HUES48 (cell line): ENCODE measurements around the gene ASCC2.

Experiments
- H3K27ac ChIP-seq: one replicate; pipeline ENCODE4 v1.7.0; 2013; ENCODE audit warnings: low read depth, low read length, inconsistent platforms
- H3K27me3 ChIP-seq: 2 replicates; pipeline ENCODE4 v1.6.1; 2013; ENCODE audit warnings: mild to moderate bottlenecking, low read length; ENCODE audit not compliant: control insufficient read depth, insufficient read depth
- H3K36me3 ChIP-seq: 2 replicates; pipeline ENCODE4 v1.6.1; 2013; ENCODE audit warnings: low read length; ENCODE audit not compliant: control insufficient read depth, insufficient read depth
- H3K4me1 ChIP-seq: 2 replicates; pipeline ENCODE4 v1.6.1; 2013; ENCODE audit warnings: mild to moderate bottlenecking, low read length; ENCODE audit not compliant: control insufficient read depth, insufficient read depth
- H3K4me3 ChIP-seq: 2 replicates; pipeline ENCODE4 v1.5.1; 2013; ENCODE audit warnings: mild to moderate bottlenecking, low read depth, low read length
- H3K9ac ChIP-seq: 2 replicates; pipeline ENCODE4 v1.6.1; 2013; ENCODE audit warnings: mild to moderate bottlenecking, low read depth, low read length, moderate library complexity
- H3K9me3 ChIP-seq: 2 replicates; pipeline ENCODE4 v1.6.1; 2013; ENCODE audit warnings: low read length; ENCODE audit not compliant: control insufficient read depth, insufficient read depth

Gene ASCC2

DNA sequence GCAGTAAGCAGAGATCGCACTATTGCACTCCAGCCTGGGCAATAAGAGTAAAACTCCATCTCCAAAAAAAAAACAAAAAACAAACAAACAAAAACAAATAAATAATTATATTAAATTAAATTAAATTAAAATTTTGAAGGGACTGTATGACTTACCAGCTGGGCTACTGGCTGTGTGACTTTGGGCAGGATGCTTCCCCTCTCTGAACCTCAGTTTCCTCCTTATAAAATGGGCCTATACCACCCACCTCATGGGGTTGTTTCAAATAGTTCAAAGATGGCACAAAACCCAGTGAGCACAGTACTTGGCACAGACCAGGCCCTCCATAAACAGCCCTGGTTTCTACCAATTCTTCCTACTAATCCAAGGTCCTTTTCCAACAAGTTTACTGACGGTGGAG lies 34.9 kb downstream of the ASCC2 start:
- H3K4me3 ChIP-seq = no peak overlapping the region
- no peaks in the 10 kb centered on the region for H3K4me1 ChIP-seq
- no peaks in the 10 kb centered on the region for H3K27me3 ChIP-seq
- no peak overlapping the region for H3K9ac ChIP-seq
- H3K27ac ChIP-seq = no peak overlapping the region
- H3K9me3 ChIP-seq = no peaks in the 10 kb centered on the region
- H3K36me3 ChIP-seq = peaks cover 88% of the 10 kb centered on the region

DNA sequence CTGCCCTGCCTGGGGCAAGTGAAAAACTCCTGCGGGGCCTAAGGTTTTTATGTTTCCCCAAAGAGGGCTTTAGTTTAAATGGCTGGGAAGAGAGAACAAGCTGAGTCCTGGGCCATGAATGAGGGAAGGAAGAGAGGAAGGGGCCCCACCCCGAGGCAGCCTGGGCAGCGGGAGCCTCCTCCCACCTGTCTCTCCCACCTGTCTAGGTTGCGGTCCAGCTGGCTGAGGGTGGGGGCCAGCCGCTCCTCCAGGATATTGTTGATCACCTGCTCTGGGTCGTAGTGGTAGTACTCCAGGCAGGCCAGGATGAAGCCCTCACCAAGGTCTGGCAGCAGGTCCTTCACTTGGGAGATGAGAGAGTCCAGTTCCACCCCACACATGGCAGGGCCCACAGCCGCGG lies 36.3 kb downstream of the ASCC2 start:
- Histone ChIP-seq H3K9me3 (no peaks in the 10 kb centered on the region), H3K9ac (no peak overlapping the region), H3K4me1 (no peaks in the 10 kb centered on the region), H3K36me3 (peaks cover 85% of the 10 kb centered on the region), H3K27ac (no peak overlapping the region), H3K27me3 (no peaks in the 10 kb centered on the region), H3K4me3 (no peak overlapping the region)

DNA sequence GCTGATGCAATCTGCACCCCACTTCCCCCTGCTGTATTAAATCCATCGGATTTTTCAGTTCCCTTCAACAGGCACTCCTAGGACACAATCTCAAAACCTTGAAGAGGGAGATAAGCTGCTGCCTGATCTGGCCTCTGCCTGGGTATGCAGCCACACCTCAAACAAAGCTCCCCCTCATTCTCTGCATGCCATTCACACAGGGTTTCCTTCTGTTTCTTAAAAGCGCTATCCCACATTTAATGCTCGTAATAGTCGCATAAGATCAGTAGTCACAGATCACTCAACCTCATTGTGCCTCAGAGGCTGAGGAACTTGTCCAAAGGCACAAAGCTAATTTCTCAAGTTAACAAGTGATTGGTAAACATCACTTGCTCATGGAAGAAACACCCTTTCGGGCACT lies 36.9 kb downstream of the ASCC2 start:
- Histone ChIP-seq H3K9me3 (no peaks in the 10 kb centered on the region), H3K27ac (no peak overlapping the region), H3K27me3 (no peaks in the 10 kb centered on the region), H3K36me3 (peaks cover 85% of the 10 kb centered on the region), H3K4me1 (no peaks in the 10 kb centered on the region), H3K9ac (no peak overlapping the region), H3K4me3 (no peak overlapping the region)

DNA sequence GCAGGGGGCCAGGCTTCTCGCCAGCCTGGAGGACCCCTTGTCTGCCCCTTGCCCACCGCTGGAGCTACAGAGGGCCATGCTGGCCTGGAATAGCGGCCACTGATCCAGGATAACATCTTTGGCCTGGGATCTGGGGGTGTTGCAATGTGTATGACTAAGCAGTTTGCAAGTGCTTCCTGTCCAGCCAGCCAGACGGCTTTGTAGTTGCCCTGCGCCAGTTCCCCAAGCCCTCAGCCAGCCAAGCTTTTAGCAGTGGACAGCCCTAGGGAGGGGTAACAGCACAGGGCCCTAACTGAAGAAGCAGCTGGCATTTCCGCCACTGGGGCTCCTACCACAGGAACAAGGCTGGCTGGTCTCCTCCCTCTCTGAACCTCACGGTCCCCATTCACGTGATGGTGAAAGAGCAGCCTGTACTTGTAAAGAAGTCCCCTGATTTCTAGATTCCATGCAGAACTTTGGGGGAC lies 38.8 kb downstream of the ASCC2 start:
- no peaks in the 10 kb centered on the region for H3K4me1 ChIP-seq
- peaks cover 70% of the 10 kb centered on the region for H3K36me3 ChIP-seq
- no peaks in the 10 kb centered on the region for H3K27me3 ChIP-seq
- H3K9ac ChIP-seq = no peak overlapping the region
- no peaks in the 10 kb centered on the region for H3K9me3 ChIP-seq
- H3K27ac ChIP-seq = no peak overlapping the region
- no peak overlapping the region for H3K4me3 ChIP-seq

DNA sequence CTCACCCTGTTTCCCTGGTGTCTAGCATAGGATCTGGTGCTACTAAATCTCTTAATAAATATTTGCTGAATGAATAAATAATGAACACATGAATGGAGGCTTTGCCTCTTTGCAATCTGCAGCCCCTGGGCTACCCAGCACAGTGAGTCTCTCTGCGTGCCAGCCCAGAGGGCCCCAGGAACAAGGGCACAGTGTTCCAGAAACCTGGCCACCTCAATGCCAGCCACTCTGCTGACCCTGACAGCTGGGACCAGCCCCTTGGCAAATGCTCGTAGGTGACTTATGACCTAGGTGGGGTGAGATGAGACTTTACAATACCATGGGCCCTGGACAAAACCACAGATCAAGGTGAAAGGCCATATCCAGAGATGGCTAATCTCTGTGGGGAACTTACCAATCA lies 39.3 kb downstream of the ASCC2 start:
- H3K9ac ChIP-seq = no peak overlapping the region
- no peak overlapping the region for H3K4me3 ChIP-seq
- no peaks in the 10 kb centered on the region for H3K9me3 ChIP-seq
- no peaks in the 10 kb centered on the region for H3K27me3 ChIP-seq
- peaks cover 66% of the 10 kb centered on the region for H3K36me3 ChIP-seq
- H3K27ac ChIP-seq = no peak overlapping the region
- no peaks in the 10 kb centered on the region for H3K4me1 ChIP-seq

DNA sequence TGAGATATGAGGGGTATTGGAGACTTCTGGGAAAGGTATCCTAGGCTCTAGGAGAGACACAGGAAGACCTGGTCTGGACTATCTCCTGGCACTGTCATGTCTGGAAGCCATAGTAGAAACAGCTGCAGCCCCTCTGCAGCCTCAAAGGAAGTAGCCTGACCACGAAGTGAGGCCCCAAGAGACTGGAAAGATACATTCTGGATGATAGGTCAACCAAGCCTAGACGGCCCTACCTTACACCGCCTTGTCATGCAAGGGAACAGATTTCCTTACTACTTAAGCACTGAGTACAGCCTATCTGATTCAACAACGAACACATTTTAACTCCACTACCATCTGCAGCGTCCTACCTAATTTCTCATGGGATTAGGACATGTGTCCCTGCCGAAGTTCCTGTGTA lies 39.8 kb downstream of the ASCC2 start:
- H3K9me3 ChIP-seq = no peaks in the 10 kb centered on the region
- H3K9ac ChIP-seq = no peak overlapping the region
- no peak overlapping the region for H3K4me3 ChIP-seq
- H3K27ac ChIP-seq = no peak overlapping the region
- H3K36me3 ChIP-seq = peaks cover 65% of the 10 kb centered on the region
- H3K27me3 ChIP-seq = no peaks in the 10 kb centered on the region
- H3K4me1 ChIP-seq = no peaks in the 10 kb centered on the region

DNA sequence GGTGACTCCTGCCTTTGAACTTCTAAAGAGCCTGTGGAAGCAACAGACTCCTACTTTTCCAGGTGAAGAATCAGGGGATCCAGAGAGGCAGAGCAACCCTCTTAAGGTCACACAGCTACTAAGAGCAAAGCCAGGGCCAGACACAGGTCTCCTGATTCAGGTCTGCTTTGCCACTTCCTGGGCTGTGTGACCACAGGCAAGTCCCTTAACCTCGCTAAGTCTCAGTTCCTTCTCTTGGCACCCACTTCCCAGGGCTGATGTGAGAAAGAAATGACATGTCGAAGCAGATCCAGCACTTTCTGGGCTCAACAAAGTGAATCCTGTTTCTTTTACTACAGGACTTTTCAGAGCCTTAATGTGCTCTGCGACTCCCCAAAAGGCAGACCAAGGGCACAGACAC lies 40.7 kb downstream of the ASCC2 start:
- H3K9ac ChIP-seq = no peak overlapping the region
- no peaks in the 10 kb centered on the region for H3K27me3 ChIP-seq
- no peaks in the 10 kb centered on the region for H3K4me1 ChIP-seq
- no peaks in the 10 kb centered on the region for H3K9me3 ChIP-seq
- H3K36me3 ChIP-seq = peaks cover 72% of the 10 kb centered on the region
- H3K27ac ChIP-seq = no peak overlapping the region
- no peak overlapping the region for H3K4me3 ChIP-seq

DNA sequence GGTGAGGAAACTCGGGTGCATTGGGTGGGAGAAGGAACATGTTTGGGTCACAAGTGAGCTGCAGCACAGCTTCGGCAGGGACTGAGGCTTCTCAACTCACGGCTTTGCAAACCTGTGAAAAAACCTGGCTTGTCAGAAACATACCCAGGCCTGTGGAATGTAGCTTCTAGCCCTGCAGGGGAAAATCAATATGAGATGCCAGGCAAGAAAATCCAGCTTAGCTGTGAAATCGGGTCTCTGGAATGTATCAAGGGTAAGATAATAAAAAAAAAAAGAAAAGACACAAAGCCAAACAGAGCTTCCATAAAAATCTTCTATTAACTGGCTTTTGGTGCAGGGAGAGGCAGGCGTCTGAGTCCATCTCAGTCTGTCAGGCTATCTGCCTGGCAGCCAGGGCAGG lies 42.4 kb downstream of the ASCC2 start:
- no peaks in the 10 kb centered on the region for H3K4me1 ChIP-seq
- H3K27ac ChIP-seq = no peak overlapping the region
- no peak overlapping the region for H3K9ac ChIP-seq
- no peaks in the 10 kb centered on the region for H3K27me3 ChIP-seq
- no peaks in the 10 kb centered on the region for H3K9me3 ChIP-seq
- H3K4me3 ChIP-seq = no peak overlapping the region
- H3K36me3 ChIP-seq = peaks cover 69% of the 10 kb centered on the region

DNA sequence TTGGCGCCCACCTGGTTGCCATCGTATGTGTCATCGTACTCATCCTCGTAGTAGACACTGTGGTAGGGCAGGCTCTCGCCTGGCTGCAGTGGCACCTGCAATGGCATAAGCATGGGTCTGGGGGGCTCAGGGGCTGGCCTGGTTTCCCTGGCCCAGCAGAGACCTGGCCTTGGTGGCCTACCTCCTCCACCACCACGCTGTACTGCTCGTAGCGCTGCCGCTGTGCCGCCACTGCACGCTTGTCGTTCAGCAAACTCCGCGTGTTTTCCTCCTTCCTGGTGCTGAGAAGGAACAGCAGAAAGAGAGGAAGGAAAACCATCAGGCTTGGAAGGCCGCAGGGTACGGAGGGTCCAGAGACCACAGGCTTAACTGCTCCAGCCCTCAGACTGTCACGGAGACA lies 44.7 kb downstream of the ASCC2 start:
- Histone ChIP-seq H3K27ac (no peak overlapping the region), H3K4me1 (no peaks in the 10 kb centered on the region), H3K36me3 (peaks cover 70% of the 10 kb centered on the region)

DNA sequence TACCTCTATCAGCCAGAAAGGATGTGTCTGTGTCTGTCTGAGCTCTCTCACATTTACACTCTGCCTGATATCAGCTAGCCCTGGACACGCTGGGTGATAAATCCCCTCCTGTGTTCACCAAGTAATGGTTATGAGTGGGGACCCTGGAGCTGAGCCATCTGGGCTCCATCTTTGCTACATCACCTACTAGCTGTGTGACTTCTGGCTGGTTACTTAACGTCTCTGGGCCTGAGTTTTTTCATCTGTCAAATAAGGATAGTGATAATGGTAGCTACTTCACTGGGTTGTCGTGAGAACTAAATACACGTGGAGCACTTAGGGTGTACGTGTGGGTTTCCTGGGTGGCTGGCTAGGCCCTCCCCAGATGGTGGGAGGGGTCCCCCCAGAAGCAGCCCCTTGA lies 48.0 kb downstream of the ASCC2 start:
- Histone ChIP-seq H3K27ac (no peak overlapping the region), H3K9me3 (no peaks in the 10 kb centered on the region), H3K27me3 (no peaks in the 10 kb centered on the region), H3K4me3 (no peak overlapping the region), H3K36me3 (peaks cover 57% of the 10 kb centered on the region), H3K9ac (no peak overlapping the region), H3K4me1 (0 out of 2 replicates have a peak, but pooled peaks cover under 1% of the 10 kb centered on the region)

More for the DNA sequence above, 44.7 kb downstream of the ASCC2 start:
- no peak overlapping the region for H3K9ac ChIP-seq
- H3K9me3 ChIP-seq = no peaks in the 10 kb centered on the region
- H3K27me3 ChIP-seq = no peaks in the 10 kb centered on the region
- H3K4me3 ChIP-seq = no peak overlapping the region

DNA sequence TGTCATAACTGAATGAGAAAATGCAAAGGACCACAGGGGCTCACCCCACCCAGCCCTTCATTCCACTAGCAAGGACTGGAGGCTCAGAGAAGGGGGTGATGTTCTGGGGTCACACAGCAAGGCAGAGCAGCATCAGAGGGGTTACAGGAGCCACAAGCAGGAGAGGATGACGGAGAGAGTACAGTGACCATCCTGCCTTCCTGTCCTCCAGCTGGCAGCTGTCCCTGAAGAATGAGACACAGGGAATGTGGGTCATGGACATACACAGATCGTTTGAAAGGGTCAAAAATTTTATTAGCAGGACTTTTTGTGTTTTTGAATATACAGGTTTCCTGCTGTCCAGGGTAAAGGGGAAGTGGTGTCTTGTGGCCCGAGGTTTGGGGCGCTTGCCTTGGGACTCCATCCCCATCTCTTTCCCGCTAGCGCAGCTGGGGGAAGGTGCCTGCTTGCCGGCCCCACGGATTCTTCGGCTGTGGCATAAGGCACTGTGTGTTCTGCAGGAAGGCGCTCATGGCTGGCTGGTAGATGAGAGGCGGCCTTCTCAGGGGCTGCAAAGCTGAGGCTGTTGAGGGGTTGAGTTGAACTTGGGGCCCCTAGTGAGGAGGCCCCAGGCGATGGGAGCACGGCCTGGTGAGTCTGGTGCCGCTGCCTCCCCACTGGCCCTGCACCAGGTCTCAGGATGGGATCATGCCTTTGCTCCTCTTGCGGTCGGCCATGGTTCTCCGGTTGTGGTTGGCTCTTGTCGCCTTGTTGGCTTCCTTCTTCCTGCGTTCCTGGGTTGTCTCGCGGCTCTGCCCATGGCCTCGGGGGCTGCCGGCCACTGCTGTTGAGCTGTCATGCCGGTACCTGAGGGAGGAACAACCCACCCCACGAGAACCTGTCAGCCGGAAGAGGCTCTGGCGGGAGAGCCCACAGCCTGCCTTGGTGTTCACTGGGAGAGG lies 49.5 kb downstream of the ASCC2 start:
- no peak overlapping the region for H3K4me3 ChIP-seq
- peaks cover 53% of the 10 kb centered on the region for H3K36me3 ChIP-seq
- no peaks in the 10 kb centered on the region for H3K9me3 ChIP-seq
- H3K27ac ChIP-seq = no peak overlapping the region
- H3K9ac ChIP-seq = no peak overlapping the region
- H3K4me1 ChIP-seq = 0 out of 2 replicates have a peak, but pooled peaks cover 3% of the 10 kb centered on the region
- H3K27me3 ChIP-seq = no peaks in the 10 kb centered on the region
